ENCODE results near the gene GRAMD2B.

The GRAMD2B gene

GRCh38 chr5:126514558-126515141, 91.4 kb downstream of the GRAMD2B start:
- DNase-seq = no peak

GRCh38 chr5:126515337-126515736, 92.1 kb downstream of the GRAMD2B start:
- no peak for DNase-seq

GRCh38 chr5:126516133-126516532, 92.9 kb downstream of the GRAMD2B start:
- peak; percentile 10 for DNase-seq

- no peak for DNase-seq
Measured at GRCh38 chr5:126516852-126517251, 93.6 kb downstream of the GRAMD2B start.

GRCh38 chr5:126519223-126519622, 96.0 kb downstream of the GRAMD2B start:
- peak; percentile 18 for DNase-seq

GRCh38 chr5:126519637-126520592, 96.7 kb downstream of the GRAMD2B start:
- peak; percentile 28 for DNase-seq

- no peak for DNase-seq
Measured at GRCh38 chr5:126520593-126520953, 97.4 kb downstream of the GRAMD2B start.

GRCh38 chr5:126521130-126521529, 97.9 kb downstream of the GRAMD2B start:
- no peak for DNase-seq

- no peak for DNase-seq
Measured at GRCh38 chr5:126523818-126524510, 100.8 kb downstream of the GRAMD2B start.

GRCh38 chr5:126525630-126526245, 102.5 kb downstream of the GRAMD2B start:
- DNase-seq = no peak

GRCh38 chr5:126526493-126526892, 103.3 kb downstream of the GRAMD2B start:
- no peak for DNase-seq

- no peak for DNase-seq
Measured at GRCh38 chr5:126527158-126527557, 103.9 kb downstream of the GRAMD2B start.

- peak; percentile 30 for DNase-seq
Measured at GRCh38 chr5:126527892-126528291, 104.7 kb downstream of the GRAMD2B start.

GRCh38 chr5:126531543-126532120, 108.4 kb downstream of the GRAMD2B start:
- peak; percentile 14 for DNase-seq

- no peak for DNase-seq
Measured at GRCh38 chr5:126534553-126534952, 111.3 kb downstream of the GRAMD2B start.

- DNase-seq = no peak
Measured at GRCh38 chr5:126535856-126536545, 112.8 kb downstream of the GRAMD2B start.

- no peak for DNase-seq
Measured at GRCh38 chr5:126536874-126537273, 113.7 kb downstream of the GRAMD2B start.

- DNase-seq = no peak
Measured at GRCh38 chr5:126538579-126538978, 115.4 kb downstream of the GRAMD2B start.

GRCh38 chr5:126540631-126541030, 117.4 kb downstream of the GRAMD2B start:
- DNase-seq = no peak

- DNase-seq = no peak
Measured at GRCh38 chr5:126542441-126542840, 119.2 kb downstream of the GRAMD2B start.

- no peak for DNase-seq
Measured at GRCh38 chr5:126543009-126543408, 119.8 kb downstream of the GRAMD2B start.

- no peak for DNase-seq
Measured at GRCh38 chr5:126543660-126544059, 120.5 kb downstream of the GRAMD2B start.

Data from fibroblast of skin of abdomen (primary cell).